ENCODE results near the gene TLR8. TPM values are rescaled to one million over a fixed set of nuclear protein-coding genes. Genes with fewer than 3 reads are reported as not detected.

The TLR8 gene
- total RNA-seq = not detected in 2 replicates

DNA sequence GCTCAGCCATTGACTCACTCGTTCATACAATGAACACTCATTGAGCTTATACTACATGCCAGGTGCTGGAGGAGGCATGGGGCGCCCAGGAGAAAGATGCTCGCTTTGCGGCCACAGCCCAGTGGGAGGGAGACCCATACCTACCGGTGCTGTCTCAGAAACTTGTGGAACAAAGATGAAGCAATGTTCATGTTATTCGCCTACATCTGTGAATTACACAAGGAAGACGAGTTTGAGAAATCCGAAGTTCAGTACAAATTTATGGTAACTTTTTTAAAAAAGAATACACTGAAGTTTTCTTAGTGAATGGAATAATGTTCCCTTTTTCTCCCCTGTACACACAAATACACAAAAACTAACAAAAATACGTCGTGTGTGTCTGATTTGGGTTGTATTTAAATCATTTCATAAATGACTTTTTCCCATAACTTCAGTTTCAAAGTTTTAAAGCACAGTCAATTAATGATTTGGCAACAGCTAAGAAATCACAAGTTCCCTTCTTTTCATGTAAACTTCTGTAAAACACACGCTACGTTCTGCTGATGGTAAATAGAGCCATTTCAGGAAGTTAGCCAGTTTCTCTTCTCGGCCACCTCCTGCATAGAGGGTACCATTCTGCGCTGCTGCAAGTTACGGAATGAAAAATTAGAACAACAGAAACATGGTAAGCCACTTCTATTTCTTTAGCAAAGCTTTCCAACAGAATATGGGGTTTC, at the start of gene TLR8:
Gene TLR8, plus strand, starts transcription at position 575 of the 716 bp plus-strand sequence. Its CDS starts 87 bp downstream, at position 662.

DNA sequence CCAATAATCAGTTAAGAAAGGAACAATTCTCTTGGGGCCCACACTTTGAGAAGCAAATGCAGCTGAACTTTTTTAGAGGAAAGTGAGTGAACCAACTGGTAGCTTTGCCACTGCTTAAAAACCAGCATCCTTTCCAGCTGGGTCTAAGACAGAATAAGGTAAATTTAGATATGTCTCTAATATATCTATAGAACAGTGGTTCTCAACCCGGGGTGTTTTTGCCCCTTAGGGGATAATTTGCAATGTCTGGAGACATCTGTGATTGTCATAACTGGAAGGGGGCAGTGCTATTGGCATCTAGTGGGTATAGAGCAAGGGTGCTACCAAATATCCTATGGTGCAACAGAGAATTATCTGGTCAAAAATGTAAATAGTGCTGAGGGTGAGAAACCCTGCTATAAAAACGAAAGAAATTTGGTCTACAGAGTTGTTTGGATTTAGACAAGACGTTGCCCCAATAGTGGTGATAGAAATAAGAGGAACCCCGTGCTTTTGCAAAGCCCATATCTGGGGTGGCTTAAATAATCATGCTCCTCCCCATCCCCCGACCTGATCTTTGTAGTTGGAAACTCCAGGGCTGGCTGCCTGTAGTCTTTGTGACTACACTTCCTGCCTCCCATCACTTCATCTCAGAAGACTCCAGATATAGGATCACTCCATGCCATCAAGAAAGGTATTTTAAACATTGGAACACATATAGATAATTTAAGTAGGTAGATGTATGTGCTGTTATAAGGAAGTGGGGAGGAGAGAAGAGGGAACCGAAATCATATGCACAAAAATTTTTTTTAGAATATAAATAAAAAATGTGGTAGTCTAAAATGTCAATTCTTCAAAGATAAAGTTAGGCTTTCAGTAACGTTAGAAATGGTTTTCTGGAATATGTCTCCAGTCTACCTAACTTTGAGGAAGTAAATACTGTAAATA, 39.7 kb upstream of the TLR8 start, which contains the start of gene TLR7:
Gene TLR7, plus strand, starts transcription at position 622 of the 927 bp plus-strand sequence. CDS start 507 bp downstream, outside the sequence.

Other genes with a start within 250 kb of the TLR8 start
- gene PRPS2, start 115.2 kb upstream of the TLR8 start, total RNA-seq = 22.8 and 32.2 TPM in 2 replicates
- under 0.01 TPM in 1 of 2 replicates, not detected in the other for gene TLR7, start 39.5 kb upstream of the TLR8 start, total RNA-seq
- 5,494 and 7,006 TPM in 2 replicates for gene TMSB4X, start 68.5 kb downstream of the TLR8 start, total RNA-seq
- gene FAM9C, start 138.0 kb downstream of the TLR8 start, total RNA-seq = not detected in 2 replicates